ENCODE data around the gene RPL3.

- TF ChIP-seq CTCF (IDR thresholded peaks at IDR 0.05) (no peak), POLR2AphosphoS5 (IDR thresholded peaks at IDR 0.05) (no peak), POLR2A (IDR thresholded peaks at IDR 0.05) (no peak)
These were observed 28.7 kb downstream of the RPL3 start for GRCh38 chr22:39290724-39291161.

Data from transverse colon (tissue), 4 donors.